DMS53 treated with DMSO at 0.1 percent for 48 hours (cell line): ENCODE measurements around the gene MTMR12.
A peak's percentile ranks its signal among the peaks of the same experiment; 100 is the strongest.

Source experiments
- DNase-seq: peaks from one replicate; lab custom pipeline; 2025; ENCODE audit not compliant: unreplicated experiment; lab: John Stamatoyannopoulos, UW

The MTMR12 gene

DNA sequence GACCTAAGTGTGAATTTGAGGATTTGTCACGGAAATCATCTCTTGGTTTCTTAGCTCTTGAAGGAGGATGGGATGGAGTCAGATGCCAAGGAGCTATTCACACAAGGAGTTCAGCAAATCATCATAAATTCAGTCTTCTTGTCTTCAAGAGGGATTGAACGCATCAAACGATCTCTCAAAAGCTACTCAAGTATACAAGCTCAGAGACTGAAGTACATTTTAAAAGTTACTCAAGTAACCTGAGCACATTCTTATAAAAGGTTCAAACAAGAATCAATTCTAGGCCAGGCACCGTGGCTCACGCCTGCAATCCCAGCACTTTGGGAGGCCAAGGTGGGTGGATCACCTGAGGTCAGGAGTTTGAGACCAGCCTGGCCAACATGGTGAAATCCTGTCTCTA, 117.5 kb downstream of the MTMR12 start:
- DNase-seq: no peak

- DNase-seq: peak; percentile 96
Observed at GRCh38 chr5:32193591-32193990, 119.1 kb downstream of the MTMR12 start.

GRCh38 chr5:32190095-32190494, 122.6 kb downstream of the MTMR12 start:
- DNase-seq: no peak

DNA sequence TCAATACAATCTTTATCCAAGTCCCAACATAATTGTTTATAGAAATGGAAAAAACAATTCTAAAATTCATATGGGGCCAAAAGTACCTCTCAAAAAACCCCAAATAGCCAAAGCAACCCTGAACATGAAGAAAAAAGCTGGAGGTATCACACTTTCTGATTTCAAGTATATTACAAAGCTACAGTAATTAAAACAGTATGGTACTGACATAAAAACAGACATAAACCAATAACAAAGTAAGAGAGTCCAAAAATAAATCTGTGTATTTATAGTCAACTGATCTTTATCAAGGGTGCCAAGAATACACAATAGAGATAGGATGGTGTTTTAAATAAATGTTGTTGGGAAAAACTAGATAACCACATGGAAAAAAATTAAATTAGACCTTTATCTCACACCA, 125.1 kb downstream of the MTMR12 start:
- DNase-seq: no peak

DNA sequence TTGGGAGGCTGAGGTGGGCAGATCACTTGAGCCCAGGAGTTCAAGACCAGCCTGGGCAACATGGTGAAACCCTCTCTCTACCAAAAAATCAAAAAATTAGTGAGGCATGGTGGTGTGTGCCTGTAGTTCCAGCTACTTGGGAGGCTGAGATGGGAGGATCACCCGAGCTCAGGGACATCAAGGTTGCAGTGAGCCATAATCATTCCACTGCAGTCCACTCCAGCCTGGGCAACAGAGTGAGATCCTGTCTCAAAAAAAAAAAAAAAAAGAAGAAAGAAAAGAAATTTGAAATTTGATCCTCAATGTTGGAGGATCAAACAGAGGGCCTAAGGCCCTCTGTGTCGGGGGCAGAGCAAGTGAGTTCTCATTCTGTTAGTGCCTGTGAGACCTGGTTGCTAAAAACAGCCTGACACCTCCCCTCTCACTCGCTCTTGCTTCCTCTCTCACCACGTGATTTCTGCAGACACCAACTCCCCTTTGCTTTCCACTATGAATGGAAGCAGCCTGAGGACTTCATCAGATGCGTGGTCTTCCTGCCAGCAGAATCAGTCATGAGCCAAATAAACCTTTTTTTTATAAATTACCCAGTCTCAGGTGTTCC, 130.2 kb downstream of the MTMR12 start:
- DNase-seq: no peak
